IMR-90 (cell line): ENCODE measurements around the gene FOXK1. TPM values are rescaled to one million over a fixed set of nuclear protein-coding genes. Genes with fewer than 3 reads are reported as not detected.

ENCODE experiments used
- ATAC-seq: fragments of 200-7000 bp; cut with Tn5 transposase; 2 replicates; pipeline ENCODE4 v1.9.1; 2020; ENCODE audit warnings: low read depth, mild to moderate bottlenecking, moderate library complexity
- BruUV-seq: library from RNA; stranded (reverse); fragments of 400-500 nt; replicated peaks from 2 replicates; lab custom pipeline; 2021; lab: Mats Ljungman, UMichigan
- CTCF ChIA-PET: fragments of 300-600 bp; formaldehyde crosslinking; extraction: SDS; loops from one replicate; lab custom pipeline; 2021; ENCODE audit warnings: antibody characterized with exemption; lab: Yijun Ruan, JAX
- POLR2A ChIA-PET: fragments of 300-600 bp; sonication (Branson Sonifier 250); formaldehyde crosslinking; loops from one replicate; lab custom pipeline; 2022; ENCODE audit warnings: antibody characterized with exemption; ENCODE audit not compliant: unreplicated experiment; lab: Charles Lee
- DNase-seq: peaks from one replicate; pipeline ENCODE4 v3.0.0; 2013
- H2AFZ ChIP-seq: replicated peaks from 2 replicates; pipeline ENCODE3; 2013; ENCODE audit warnings: low read length, mild to moderate bottlenecking; ENCODE audit not compliant: poor library complexity
- H2AK5ac ChIP-seq: 2 replicates; pipeline ENCODE4 v1.6.1; 2013; ENCODE audit warnings: low read depth, low read length, inconsistent platforms
- H2AK9ac ChIP-seq: replicated peaks from 2 replicates; pipeline ENCODE3; 2013; ENCODE audit warnings: mild to moderate bottlenecking, low read depth, low read length, moderate library complexity; ENCODE audit not compliant: poor library complexity
- H2BK120ac ChIP-seq: 2 replicates; pipeline ENCODE4 v1.6.1; 2013; ENCODE audit warnings: low read depth, low read length, inconsistent platforms
- H2BK15ac ChIP-seq: 3 replicates; pipeline ENCODE4 v1.6.1; 2013; ENCODE audit warnings: low read depth, low read length, inconsistent platforms
- H2BK20ac ChIP-seq: 2 replicates; pipeline ENCODE4 v1.6.1; 2013; ENCODE audit warnings: low read depth, mild to moderate bottlenecking, inconsistent platforms, low read length, moderate library complexity
- H2BK5ac ChIP-seq: 2 replicates; pipeline ENCODE4 v1.6.1; 2013; ENCODE audit warnings: mild to moderate bottlenecking, low read depth, low read length, inconsistent platforms; ENCODE audit not compliant: poor library complexity, severe bottlenecking
- H3K14ac ChIP-seq: replicated peaks from 2 replicates; pipeline ENCODE4 v1.6.1; 2013; ENCODE audit warnings: low read depth, low read length, inconsistent platforms
- H3K18ac ChIP-seq: 2 replicates; pipeline ENCODE4 v1.6.1; 2013; ENCODE audit warnings: low read depth, low read length, control low read depth
- H3K23ac ChIP-seq: 2 replicates; pipeline ENCODE4 v1.6.1; 2013; ENCODE audit warnings: low read depth, low read length, inconsistent platforms
- H3K27ac ChIP-seq: 2 replicates; pipeline ENCODE4 v1.5.1; 2013; ENCODE audit warnings: mild to moderate bottlenecking, control low read depth, low read length; ENCODE audit not compliant: insufficient read depth
- H3K27me3 ChIP-seq: 2 replicates; pipeline ENCODE4 v1.6.1; 2013; ENCODE audit warnings: low read length; ENCODE audit not compliant: control insufficient read depth, insufficient read depth
- H3K36me3 ChIP-seq: 2 replicates; pipeline ENCODE4 v1.6.1; 2013; ENCODE audit warnings: low read length, mixed read lengths; ENCODE audit not compliant: control insufficient read depth, insufficient read depth
- H3K4ac ChIP-seq: 2 replicates; pipeline ENCODE4 v1.6.1; 2013; ENCODE audit warnings: low read depth, low read length, inconsistent platforms
- H3K4me1 ChIP-seq: 2 replicates; pipeline ENCODE4 v1.6.1; 2013; ENCODE audit warnings: low read length, mixed read lengths; ENCODE audit not compliant: control insufficient read depth, insufficient read depth
- H3K4me2 ChIP-seq: 2 replicates; pipeline ENCODE4 v1.6.1; 2013; ENCODE audit warnings: low read depth, mild to moderate bottlenecking, control low read depth, low read length, moderate library complexity
- H3K4me3 ChIP-seq: 2 replicates; pipeline ENCODE4 v1.5.1; 2013; ENCODE audit warnings: low read depth, mild to moderate bottlenecking, control low read depth, low read length, moderate library complexity; ENCODE audit not compliant: insufficient read depth
- H3K56ac ChIP-seq: 2 replicates; pipeline ENCODE4 v1.6.1; 2013; ENCODE audit warnings: low read length, inconsistent platforms; ENCODE audit not compliant: insufficient read depth; ENCODE audit errors: extremely low read depth
- H3K79me1 ChIP-seq, 2 experiments: 2 replicates each; pipeline ENCODE4 v1.6.1; 2013; ENCODE audit warnings: low read length in 2 of 2, inconsistent platforms in 1 of 2, low read depth in 1 of 2
- H3K9ac ChIP-seq: 2 replicates; pipeline ENCODE4 v1.6.1; 2013; ENCODE audit warnings: low read depth, low read length, control low read depth
- H3K9me1 ChIP-seq: 2 replicates; pipeline ENCODE4 v1.6.1; 2013; ENCODE audit warnings: low read length, inconsistent platforms; ENCODE audit not compliant: insufficient read depth
- H3K9me3 ChIP-seq: 2 replicates; pipeline ENCODE4 v1.6.1; 2013; ENCODE audit warnings: low read length; ENCODE audit not compliant: control insufficient read depth, insufficient read depth
- H4K20me1 ChIP-seq: 2 replicates; pipeline ENCODE4 v1.6.1; 2013; ENCODE audit warnings: low read length, inconsistent platforms; ENCODE audit not compliant: insufficient read depth
- H4K5ac ChIP-seq: 2 replicates; pipeline ENCODE4 v1.6.1; 2013; ENCODE audit warnings: mild to moderate bottlenecking, low read depth, low read length, control low read depth
- H4K8ac ChIP-seq, 2 experiments: 2 replicates each; pipeline ENCODE4 v1.6.1; 2013; ENCODE audit warnings: low read depth in 2 of 2, low read length in 2 of 2, control low read depth in 1 of 2, inconsistent platforms in 1 of 2
- H4K91ac ChIP-seq: 2 replicates; pipeline ENCODE4 v1.6.1; 2013; ENCODE audit warnings: low read depth, low read length, inconsistent platforms; ENCODE audit not compliant: insufficient read depth
- CHD1 ChIP-seq: IDR thresholded peaks from 2 replicates; pipeline ENCODE4 v1.6.1; 2012; ENCODE audit warnings: low read depth, low read length, improper control_type of control experiment
- FOS ChIP-seq: fragments of 150-350 bp; IDR thresholded peaks from 2 replicates; pipeline ENCODE4 v1.6.1; 2016; ENCODE audit warnings: low read depth, low read length
- MAFK ChIP-seq: IDR thresholded peaks from 2 replicates; pipeline ENCODE4 v1.6.1; 2012; ENCODE audit warnings: low read depth, low read length, improper control_type of control experiment
- MXI1 ChIP-seq: IDR thresholded peaks from 2 replicates; pipeline ENCODE4 v1.6.1; 2012; ENCODE audit warnings: low read depth, mild to moderate bottlenecking, low read length, moderate library complexity, borderline replicate concordance
- NFE2L2 ChIP-seq: fragments of 150-350 bp; IDR thresholded peaks from 2 replicates; pipeline ENCODE4 v1.6.1; 2016; ENCODE audit warnings: low read depth, mild to moderate bottlenecking, low read length
- POLR2A ChIP-seq: IDR thresholded peaks from 2 replicates; pipeline ENCODE4 v1.6.1; 2012; ENCODE audit warnings: mild to moderate bottlenecking, low read depth, low read length
- RAD21 ChIP-seq: IDR thresholded peaks from 2 replicates; pipeline ENCODE4 v1.6.1; 2012; ENCODE audit warnings: low read length, improper control_type of control experiment
- WGBS, 2 experiments: methylation state at CpG; one replicate each; pipeline versions ENCODE4 v1.1.5 to v1.1.7; 2013; ENCODE audit warnings: missing lambda C conversion rate in 2 of 2; ENCODE audit not compliant: insufficient read length in 1 of 2; ENCODE audit errors: extremely low coverage in 2 of 2; 5-methylcytosine and 5-hydroxymethylcytosine counted together
- dilution Hi-C: fragments of 300-500 bp; cut with HindIII; formaldehyde crosslinking; loops from one replicate; pipeline ENCODE4 v1.14.3; 2018; ENCODE audit warnings: low sequenced_read_pairs; ENCODE audit not compliant: unreplicated experiment
- in situ Hi-C: fragments of 300-500 bp; cut with MboI; formaldehyde crosslinking; loops from 3 replicates; pipeline ENCODE4 v1.14.3; 2019; ENCODE audit warnings: low sequenced_read_pairs, inconsistent platforms, mixed read lengths
- intact Hi-C: fragments of 100-400 bp; cut with micrococcal nuclease; formaldehyde crosslinking; loops from 2 replicates; pipeline ENCODE4 v1.10.0; 2022
- polyA plus RNA-seq, 3 experiments: library from polyadenylated mRNA; depleted of rRNA; stranded (reverse); fragments of >200 nt; gene quantifications; 2 replicates each; pipeline ENCODE4 v1.2.3, GENCODE V29; 2012; ENCODE audit warnings: low replicate concordance in 1 of 3
- total RNA-seq: library from RNA; depleted of rRNA; stranded (reverse); fragments of >200 nt; gene quantifications from 2 replicates; pipeline ENCODE4 v1.2.3, GENCODE V29; 2012
- TF ChIP-seq, protein P1 (sequence below): fragments of 150-350 bp; IDR thresholded peaks from 2 replicates; pipeline ENCODE4 v1.6.1; 2016; ENCODE audit warnings: low read depth, mild to moderate bottlenecking, low read length, moderate library complexity, borderline replicate concordance
- TF ChIP-seq, protein P2 (sequence below): conservative IDR thresholded peaks from 2 replicates; pipeline ENCODE4 v1.5.1; 2012; ENCODE audit warnings: mild to moderate bottlenecking, low read depth, low read length, improper control_type of control experiment

FOXK1 gene
- total and polyA plus RNA-seq, 2 of the 4 experiments (the other 2 are of a cell fraction), result 4.3 to 8.8 TPM

DNA sequence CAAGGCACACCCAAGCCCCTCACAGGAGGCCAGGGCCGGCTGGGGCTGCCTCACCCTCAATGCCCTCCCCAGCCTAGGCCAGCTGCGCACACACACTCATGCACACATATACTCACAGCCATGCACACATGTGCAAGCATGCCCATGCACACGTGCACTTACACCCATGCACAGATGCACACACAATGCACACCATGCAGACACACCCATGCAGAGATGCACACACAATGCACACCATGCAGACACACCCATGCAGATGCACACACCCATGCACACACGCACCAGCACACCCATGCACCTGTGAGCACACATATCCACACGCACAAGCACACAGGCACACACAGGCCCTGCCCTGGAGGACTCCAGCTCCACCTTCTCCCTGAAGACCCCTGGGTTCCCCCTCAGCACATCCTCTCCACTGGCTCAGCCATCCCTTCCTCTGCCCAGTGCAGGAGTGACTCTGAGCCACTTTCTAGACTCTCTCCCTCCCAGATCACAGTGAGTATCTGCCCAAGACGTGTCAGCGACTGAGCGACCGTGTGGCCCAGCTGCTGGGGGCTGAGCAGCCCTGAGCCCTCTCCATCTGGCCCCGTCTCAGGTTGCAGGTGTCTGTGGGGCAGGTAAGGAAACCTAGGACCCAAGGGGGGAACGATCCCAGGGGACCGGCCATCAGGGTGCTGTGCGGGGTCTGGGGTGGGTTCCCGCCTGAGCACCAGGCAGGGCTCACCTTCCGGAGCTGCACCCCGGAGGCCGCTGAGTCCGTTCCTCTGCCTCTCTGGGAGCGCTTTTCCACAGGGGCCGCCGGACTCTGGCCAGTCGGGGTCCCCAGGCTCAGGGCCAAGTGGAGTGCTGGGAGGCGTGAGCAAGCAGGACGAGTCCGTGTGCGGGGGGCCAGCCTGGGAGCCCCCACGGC is 119.1 kb downstream of the FOXK1 start (continued):
- no peak for TF ChIP-seq CHD1
- TF ChIP-seq NFE2L2, result no peak

DNA sequence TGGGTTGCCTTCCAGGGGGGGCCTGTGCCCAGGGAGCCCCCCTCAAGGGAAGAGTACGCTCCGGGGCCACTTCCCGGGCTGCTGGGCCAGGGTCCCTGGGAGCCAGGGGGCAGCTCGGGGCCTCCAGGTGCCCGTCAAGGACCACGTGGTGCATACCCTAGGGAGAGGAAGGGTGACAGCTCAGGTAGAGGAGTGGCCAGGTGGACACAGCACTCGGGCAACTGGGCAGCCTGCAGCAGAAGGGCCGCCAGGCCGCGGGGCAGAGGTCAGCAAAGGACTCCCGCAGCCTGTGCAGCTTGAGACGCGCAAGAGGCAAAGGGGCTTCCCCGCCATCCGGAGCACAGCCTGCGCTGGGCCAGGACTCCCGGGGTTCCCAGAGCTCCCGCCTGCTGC is 119.7 kb downstream of the FOXK1 start:
- WGBS, 2 experiments, result 80% methylated on average over 3 of the region's 18 CpGs; no CpG with 5 or more reads in 1 of the 2 experiments
- H3K4ac ChIP-seq, result no peak overlapping the region
- peak overlapping the region; percentile 8 for H2AK9ac ChIP-seq
- H4K8ac ChIP-seq, result no peak overlapping the region
- TF ChIP-seq MXI1, result no peak
- TF ChIP-seq POLR2A, result no peak
- TF ChIP-seq, protein P1, sequence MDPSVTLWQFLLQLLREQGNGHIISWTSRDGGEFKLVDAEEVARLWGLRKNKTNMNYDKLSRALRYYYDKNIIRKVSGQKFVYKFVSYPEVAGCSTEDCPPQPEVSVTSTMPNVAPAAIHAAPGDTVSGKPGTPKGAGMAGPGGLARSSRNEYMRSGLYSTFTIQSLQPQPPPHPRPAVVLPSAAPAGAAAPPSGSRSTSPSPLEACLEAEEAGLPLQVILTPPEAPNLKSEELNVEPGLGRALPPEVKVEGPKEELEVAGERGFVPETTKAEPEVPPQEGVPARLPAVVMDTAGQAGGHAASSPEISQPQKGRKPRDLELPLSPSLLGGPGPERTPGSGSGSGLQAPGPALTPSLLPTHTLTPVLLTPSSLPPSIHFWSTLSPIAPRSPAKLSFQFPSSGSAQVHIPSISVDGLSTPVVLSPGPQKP, result no peak
- TF ChIP-seq, protein P2, sequence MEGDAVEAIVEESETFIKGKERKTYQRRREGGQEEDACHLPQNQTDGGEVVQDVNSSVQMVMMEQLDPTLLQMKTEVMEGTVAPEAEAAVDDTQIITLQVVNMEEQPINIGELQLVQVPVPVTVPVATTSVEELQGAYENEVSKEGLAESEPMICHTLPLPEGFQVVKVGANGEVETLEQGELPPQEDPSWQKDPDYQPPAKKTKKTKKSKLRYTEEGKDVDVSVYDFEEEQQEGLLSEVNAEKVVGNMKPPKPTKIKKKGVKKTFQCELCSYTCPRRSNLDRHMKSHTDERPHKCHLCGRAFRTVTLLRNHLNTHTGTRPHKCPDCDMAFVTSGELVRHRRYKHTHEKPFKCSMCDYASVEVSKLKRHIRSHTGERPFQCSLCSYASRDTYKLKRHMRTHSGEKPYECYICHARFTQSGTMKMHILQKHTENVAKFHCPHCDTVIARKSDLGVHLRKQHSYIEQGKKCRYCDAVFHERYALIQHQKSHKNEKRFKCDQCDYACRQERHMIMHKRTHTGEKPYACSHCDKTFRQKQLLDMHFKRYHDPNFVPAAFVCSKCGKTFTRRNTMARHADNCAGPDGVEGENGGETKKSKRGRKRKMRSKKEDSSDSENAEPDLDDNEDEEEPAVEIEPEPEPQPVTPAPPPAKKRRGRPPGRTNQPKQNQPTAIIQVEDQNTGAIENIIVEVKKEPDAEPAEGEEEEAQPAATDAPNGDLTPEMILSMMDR, result no peak
- no peak for TF ChIP-seq MAFK
- no peak for TF ChIP-seq RAD21
- no peak for TF ChIP-seq FOS
- H3K14ac ChIP-seq, result no peak overlapping the region
- H2AK5ac ChIP-seq, result no peak overlapping the region
- DNase-seq, result no peak
- no peak overlapping the region for H3K23ac ChIP-seq
- H4K91ac ChIP-seq, result no peak overlapping the region
- no peak overlapping the region for H3K4me3 ChIP-seq
- no peak overlapping the region for H3K4me2 ChIP-seq
- H4K5ac ChIP-seq, result no peak overlapping the region
- BruUV-seq, result no TSS peak
- H3K36me3 ChIP-seq, result no peaks in the 10 kb centered on the region
- CTCF ChIA-PET, result no interaction called here
- in situ Hi-C loops, result no loop called here
- no peak overlapping the region for H2BK15ac ChIP-seq
- H3K9me1 ChIP-seq, result no peaks in the 10 kb centered on the region
- no peak overlapping the region for H3K27ac ChIP-seq
- H2BK120ac ChIP-seq, result no peak overlapping the region
- no peaks in the 10 kb centered on the region for H3K79me1 ChIP-seq
- no peaks in the 10 kb centered on the region for H3K9me3 ChIP-seq
- peaks cover 8% of the 10 kb centered on the region; the same call in 1 of the 2 replicates for H3K27me3 ChIP-seq
- no peaks in the 10 kb centered on the region for H4K20me1 ChIP-seq
- no peaks in the 10 kb centered on the region for H3K4me1 ChIP-seq
- H3K9ac ChIP-seq, result no peak overlapping the region
- no peak overlapping the region for H3K56ac ChIP-seq
- no peak for ATAC-seq
- intact Hi-C loops, result no loop called here
- H2AFZ ChIP-seq, result no peak overlapping the region
- no peak overlapping the region for H2BK20ac ChIP-seq
- POLR2A ChIA-PET, result no interaction called here
- no peak overlapping the region for H2BK5ac ChIP-seq
- dilution Hi-C loops, result no loop called here
- no peak overlapping the region for H3K18ac ChIP-seq
